K562 (cell line): ENCODE results near the gene PTH2. TPM values are rescaled to one million over a fixed set of nuclear protein-coding genes. Genes with fewer than 3 reads are reported as not detected.

Experiments used
- ETV1 ChIP-seq: fragments of 450-650 bp; conservative IDR thresholded peaks from 2 replicates; pipeline ENCODE4 v1.6.1; 2016; ENCODE audit warnings: missing genetic modification characterization, control low read depth, low read depth, missing compliant biosample characterization
- ETV6 ChIP-seq, 3 experiments: fragments of 150-350 bp in 1 of 3; sonication (generic) in 1 of 3; formaldehyde crosslinking in 1 of 3; IDR thresholded peaks; 2 replicates each; pipeline versions ENCODE4 v1.6.1 to v1.8.0; 2014 to 2022; ENCODE audit warnings: borderline replicate concordance in 2 of 3, low read depth in 2 of 3, antibody characterized with exemption in 1 of 3, low read length in 1 of 3, mild to moderate bottlenecking in 1 of 3, missing genetic modification reagents in 1 of 3
- GABPB2 ChIP-seq: fragments of 250-450 bp; sonication (Bioruptor Pico); conservative IDR thresholded peaks from 2 replicates; pipeline ENCODE4 v1.5.1; 2021; ENCODE audit warnings: mild to moderate bottlenecking
- KAT8 ChIP-seq: fragments of 450-650 bp; IDR thresholded peaks from 2 replicates; pipeline ENCODE4 v1.6.1; 2016; ENCODE audit warnings: low read depth, mild to moderate bottlenecking
- MAFK ChIP-seq: IDR thresholded peaks from 2 replicates; pipeline ENCODE4 v1.6.1; 2011; ENCODE audit warnings: low read length, improper control_type of control experiment
- TFAP4 ChIP-seq: sonication (generic); formaldehyde crosslinking; IDR thresholded peaks from 2 replicates; pipeline ENCODE4 v1.8.0; 2022; ENCODE audit warnings: missing genetic modification reagents, mild to moderate bottlenecking, moderate library complexity, borderline replicate concordance
- TRIM24 ChIP-seq, 2 experiments: fragments of 450-650 bp; IDR thresholded peaks; 2 replicates each; pipeline ENCODE4 v1.6.1; 2016
- USF1 ChIP-seq: sonication (generic); formaldehyde crosslinking; IDR thresholded peaks from 2 replicates; pipeline ENCODE4 v1.9.0; 2022; ENCODE audit warnings: mild to moderate bottlenecking, missing genetic modification reagents
- ZNF282 ChIP-seq: sonication (generic); formaldehyde crosslinking; IDR thresholded peaks from 2 replicates; pipeline ENCODE4 v1.8.1; 2023; ENCODE audit warnings: missing genetic modification reagents
- ZNF407 ChIP-seq: fragments of 450-650 bp; IDR thresholded peaks from 2 replicates; pipeline ENCODE4 v1.6.1; 2016; ENCODE audit warnings: low read depth
- ZNF609 ChIP-seq: sonication (generic); formaldehyde crosslinking; IDR thresholded peaks from 2 replicates; pipeline ENCODE4 v1.8.1; 2023; ENCODE audit warnings: missing genetic modification reagents, mild to moderate bottlenecking, borderline replicate concordance
- polyA plus RNA-seq, 8 experiments: library from polyadenylated mRNA; depleted of rRNA in 4 of 8; stranded (reverse) in 5 of 8; unstranded in 3 of 8; fragments of >200 nt; fragmentation: Nextera tagmentation in 2 of 8; fragmentation: Illumina TruSeq in 1 of 8; extraction: Ambion mirVana in 2 of 8; extraction: Trizol in 1 of 8; gene quantifications; 2 replicates each; pipeline versions ENCODE4 v1.2.1 to v1.2.3, GENCODE V29; 2011 to 2014; ENCODE audit warnings: inconsistent platforms in 1 of 8, missing spikeins in 1 of 8
- total RNA-seq, 7 experiments: library from RNA; depleted of rRNA in 6 of 7; stranded (reverse); fragments of >200 nt in 6 of 7; fragmentation: Illumina TruSeq in 2 of 7; extraction: Trizol in 2 of 7; gene quantifications; 2 replicates each; pipeline versions ENCODE4 v1.2.1 to v1.2.3, GENCODE V29; 2011 to 2021; ENCODE audit warnings: low replicate concordance in 1 of 7

The PTH2 gene
- total and polyA plus RNA-seq, 9 of the 15 experiments (the other 6 are each of a cell fraction or from before 2014, with no cell fraction given), result 1.3 TPM; not detected in 8

GRCh38 chr19:49391581-49392399 is 31.5 kb downstream of the PTH2 start (continued):
- 0 out of 2 replicates have a peak, but pooled peaks have one; percentile 21 for TF ChIP-seq KAT8
- TF ChIP-seq TRIM24 (IDR thresholded peaks at IDR 0.05), result peak in 1 of 2 experiments; percentile 19; a peak in 1 of 4 replicates
- 0 out of 2 replicates have a peak, but pooled peaks have one; percentile 24 for TF ChIP-seq MAFK
- TF ChIP-seq ZNF609 (CRISPR knock-in tag), result no peak
- no peak for TF ChIP-seq USF1 (CRISPR knock-in tag)
- no peak for TF ChIP-seq GABPB2
- no peak for TF ChIP-seq ETV1
- TF ChIP-seq ETV6 (IDR thresholded peaks at IDR 0.05; ENCODE audit: borderline replicate concordance in 1 of 2, low read depth in 2 of 2, low read length in 1 of 2), result no peak
- no peak for TF ChIP-seq ETV6 (CRISPR knock-in tag; IDR thresholded peaks at IDR 0.05; ENCODE audit: borderline replicate concordance)
- peak; percentile 54; the same call in 1 of the 2 replicates for TF ChIP-seq ZNF407
- no peak for TF ChIP-seq ZNF282 (CRISPR knock-in tag)
- peak; percentile 50; the same call in 1 of the 2 replicates for TF ChIP-seq TFAP4 (CRISPR knock-in tag)
